ENCODE measurements around the gene AGMAT. TPM values are rescaled to one million over a fixed set of nuclear protein-coding genes. Genes with fewer than 3 reads are reported as not detected.

Gene AGMAT
- total RNA-seq, 2 donors from 2014 or later: 0.21 TPM; not detected in 1

DNA sequence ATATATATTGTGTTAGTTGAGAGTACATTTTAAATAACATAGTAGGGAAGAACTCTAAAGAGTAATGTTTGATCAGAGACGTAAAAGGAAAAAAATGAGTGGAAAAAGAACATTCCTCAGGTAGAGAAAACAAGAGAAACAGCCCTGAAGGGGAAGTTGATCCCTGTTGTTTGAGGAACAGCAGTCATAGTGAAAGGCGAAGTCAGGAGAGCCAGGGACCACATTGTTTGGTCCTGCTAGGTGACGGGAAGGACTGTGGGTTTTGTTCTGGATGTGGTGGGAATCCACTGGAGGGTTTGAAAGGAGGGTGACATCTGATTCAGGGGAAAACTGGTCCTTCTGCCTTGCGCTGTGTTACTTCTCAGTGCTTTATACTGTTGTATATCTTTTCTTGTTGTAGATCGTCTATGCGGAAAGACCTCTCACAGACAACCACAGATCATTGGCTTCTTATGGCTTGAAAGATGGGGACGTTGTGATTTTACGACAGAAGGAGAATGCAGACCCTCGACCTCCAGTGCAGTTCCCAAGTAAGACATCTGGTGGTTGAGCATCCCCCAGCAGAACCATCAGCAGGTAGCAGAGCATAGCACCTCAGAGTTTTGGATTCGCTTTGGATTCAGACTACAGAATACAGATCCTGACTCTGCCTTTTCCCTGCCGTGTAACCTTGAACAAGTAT lies 41.6 kb upstream of the AGMAT start:
- Histone ChIP-seq H3K4me3 (no peak overlapping the region), H3K27me3 (replicated peaks; ENCODE audit: insufficient read depth) (no peaks in the 10 kb centered on the region), H3K9me3 (no peaks in the 10 kb centered on the region), H3K36me3 (peaks cover 13% of the 10 kb centered on the region), H3K4me1 (ENCODE audit: control insufficient read depth in 1 of 2, low read depth in 2 of 2) (peaks cover 0 to 20% of the 10 kb centered on the region in 2 donors), H3K27ac (no peak overlapping the region)
- TF ChIP-seq, protein P1, sequence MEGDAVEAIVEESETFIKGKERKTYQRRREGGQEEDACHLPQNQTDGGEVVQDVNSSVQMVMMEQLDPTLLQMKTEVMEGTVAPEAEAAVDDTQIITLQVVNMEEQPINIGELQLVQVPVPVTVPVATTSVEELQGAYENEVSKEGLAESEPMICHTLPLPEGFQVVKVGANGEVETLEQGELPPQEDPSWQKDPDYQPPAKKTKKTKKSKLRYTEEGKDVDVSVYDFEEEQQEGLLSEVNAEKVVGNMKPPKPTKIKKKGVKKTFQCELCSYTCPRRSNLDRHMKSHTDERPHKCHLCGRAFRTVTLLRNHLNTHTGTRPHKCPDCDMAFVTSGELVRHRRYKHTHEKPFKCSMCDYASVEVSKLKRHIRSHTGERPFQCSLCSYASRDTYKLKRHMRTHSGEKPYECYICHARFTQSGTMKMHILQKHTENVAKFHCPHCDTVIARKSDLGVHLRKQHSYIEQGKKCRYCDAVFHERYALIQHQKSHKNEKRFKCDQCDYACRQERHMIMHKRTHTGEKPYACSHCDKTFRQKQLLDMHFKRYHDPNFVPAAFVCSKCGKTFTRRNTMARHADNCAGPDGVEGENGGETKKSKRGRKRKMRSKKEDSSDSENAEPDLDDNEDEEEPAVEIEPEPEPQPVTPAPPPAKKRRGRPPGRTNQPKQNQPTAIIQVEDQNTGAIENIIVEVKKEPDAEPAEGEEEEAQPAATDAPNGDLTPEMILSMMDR (IDR thresholded peaks at IDR 0.05): no peak
- DNase-seq (ENCODE audit: low spot score) (no peak), ATAC-seq (ENCODE audit: insufficient number of reproducible peaks, low FRiP score, low read depth) (no peak)

DNA sequence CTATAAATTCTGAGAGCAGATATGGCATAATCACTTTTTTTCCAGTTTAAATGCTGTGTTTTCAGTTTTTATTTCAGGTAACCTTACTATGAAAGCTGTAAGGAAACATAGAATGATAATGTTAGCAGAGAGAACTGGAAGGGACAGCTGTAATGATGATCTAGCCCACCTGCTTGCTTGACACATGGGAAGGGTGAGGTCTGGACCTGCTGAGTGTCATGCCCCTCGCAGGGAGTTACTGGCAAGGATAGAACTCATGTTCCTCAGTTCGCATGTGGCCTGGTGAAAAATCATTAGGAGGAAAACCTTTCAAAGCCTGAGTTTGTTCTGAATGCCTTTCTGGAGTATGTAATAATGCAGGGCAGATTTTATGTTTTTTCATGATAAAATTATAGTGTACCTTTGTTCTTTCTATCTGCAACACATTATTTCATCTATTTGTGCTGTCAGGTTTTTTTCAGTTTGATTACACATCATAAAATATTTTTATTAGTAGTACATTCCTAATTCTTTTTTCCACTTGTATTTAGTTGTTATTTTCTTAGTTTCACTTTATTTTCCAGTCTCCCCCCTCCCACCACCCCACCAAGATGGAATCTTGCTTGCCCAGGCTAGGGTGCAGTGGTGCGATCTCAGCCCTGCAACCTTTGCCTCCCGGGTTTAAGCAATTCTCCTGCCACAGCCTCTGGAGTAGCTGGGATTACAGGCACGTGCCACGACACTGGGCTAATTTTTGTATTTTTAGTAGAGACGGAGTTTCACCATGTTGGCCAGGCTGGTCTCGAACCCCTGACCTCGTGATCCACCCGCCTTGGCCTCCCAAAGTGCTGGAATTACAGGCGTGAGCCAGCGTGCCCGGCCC lies 40.4 kb upstream of the AGMAT start:
- H3K36me3 ChIP-seq: peaks cover 10% of the 10 kb centered on the region
- ATAC-seq (ENCODE audit: insufficient number of reproducible peaks, low FRiP score, low read depth) (no peak), DNase-seq (ENCODE audit: low spot score) (no peak)
- H3K4me3 ChIP-seq: no peak overlapping the region
- H3K27me3 ChIP-seq (replicated peaks; ENCODE audit: insufficient read depth): no peaks in the 10 kb centered on the region
- H3K27ac ChIP-seq: no peak overlapping the region
- no peaks in the 10 kb centered on the region for H3K9me3 ChIP-seq
- peaks cover 3 to 31% of the 10 kb centered on the region in 2 donors for H3K4me1 ChIP-seq (ENCODE audit: control insufficient read depth in 1 of 2, low read depth in 2 of 2)
- TF ChIP-seq, protein P1 (IDR thresholded peaks at IDR 0.05): no peak

DNA sequence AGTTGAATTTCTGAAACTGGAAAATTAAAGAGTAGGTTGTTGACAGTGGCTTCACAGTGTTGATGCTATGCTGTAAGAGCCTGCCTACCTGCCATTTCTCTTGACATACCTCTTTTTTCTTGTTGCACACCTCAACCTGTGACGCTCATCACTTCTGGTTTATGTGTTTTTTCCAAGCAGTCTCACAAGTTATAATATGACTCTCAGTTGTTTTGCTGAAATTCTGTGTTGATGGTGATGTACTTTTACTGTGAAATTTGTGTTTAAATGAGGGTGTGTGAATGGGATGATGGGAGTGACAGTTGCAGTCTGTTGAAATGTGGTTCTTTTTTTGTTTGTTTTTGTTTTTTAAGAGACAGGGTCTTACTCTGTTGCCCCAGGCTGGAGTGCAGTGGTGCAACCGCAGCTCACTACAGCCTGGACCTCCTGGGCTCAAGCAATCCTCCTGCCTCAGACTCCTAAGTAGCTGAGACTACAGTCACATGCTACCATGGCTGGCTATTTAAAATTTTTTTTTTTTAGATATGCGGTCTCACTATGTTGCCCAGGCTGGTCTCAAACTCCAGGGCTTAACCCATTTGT lies 39.4 kb upstream of the AGMAT start:
- no peak overlapping the region for H3K4me3 ChIP-seq
- DNase-seq (ENCODE audit: low spot score) (no peak), ATAC-seq (ENCODE audit: insufficient number of reproducible peaks, low FRiP score, low read depth) (no peak)
- peaks cover 10% of the 10 kb centered on the region for H3K36me3 ChIP-seq
- TF ChIP-seq, protein P1 (IDR thresholded peaks at IDR 0.05): no peak
- H3K27me3 ChIP-seq (replicated peaks; ENCODE audit: insufficient read depth): no peaks in the 10 kb centered on the region
- no peaks in the 10 kb centered on the region for H3K9me3 ChIP-seq
- no peak overlapping the region for H3K27ac ChIP-seq
- H3K4me1 ChIP-seq (ENCODE audit: control insufficient read depth in 1 of 2, low read depth in 2 of 2): peaks cover 11 to 42% of the 10 kb centered on the region in 2 donors

DNA sequence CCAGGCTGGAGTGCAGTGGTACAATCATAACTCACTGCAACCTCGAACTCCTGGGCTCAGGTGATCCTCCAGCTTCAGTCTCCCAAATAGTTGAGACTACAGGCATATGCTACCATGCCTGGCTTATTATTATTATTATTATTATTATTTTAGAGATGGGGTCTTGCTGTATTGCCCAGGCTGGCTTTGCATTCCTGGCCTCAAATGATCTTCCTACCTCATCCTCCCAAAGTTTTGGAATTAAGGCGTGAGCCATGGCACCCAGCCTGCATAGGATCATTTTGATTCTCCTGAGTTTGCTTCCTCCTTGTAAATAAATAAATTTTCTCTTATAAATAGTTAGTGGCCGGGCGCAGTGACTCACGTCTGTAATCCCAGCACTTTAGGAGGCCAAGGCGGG lies 38.6 kb upstream of the AGMAT start:
- ATAC-seq (ENCODE audit: insufficient number of reproducible peaks, low FRiP score, low read depth) (no peak), DNase-seq (ENCODE audit: low spot score) (no peak)
- TF ChIP-seq, protein P1 (IDR thresholded peaks at IDR 0.05): no peak
- H3K4me1 ChIP-seq (ENCODE audit: control insufficient read depth in 1 of 2, low read depth in 2 of 2): peaks cover 15 to 50% of the 10 kb centered on the region in 2 donors
- no peaks in the 10 kb centered on the region for H3K9me3 ChIP-seq
- no peak overlapping the region for H3K4me3 ChIP-seq
- no peak overlapping the region for H3K27ac ChIP-seq
- no peaks in the 10 kb centered on the region for H3K27me3 ChIP-seq (replicated peaks; ENCODE audit: insufficient read depth)
- peaks cover 10% of the 10 kb centered on the region for H3K36me3 ChIP-seq

Measured in thoracic aorta (tissue), 2 donors.